ENCODE results near the gene REPS2.
A peak's percentile ranks its signal among the peaks of the same experiment; 100 is the strongest.

The REPS2 gene

DNA sequence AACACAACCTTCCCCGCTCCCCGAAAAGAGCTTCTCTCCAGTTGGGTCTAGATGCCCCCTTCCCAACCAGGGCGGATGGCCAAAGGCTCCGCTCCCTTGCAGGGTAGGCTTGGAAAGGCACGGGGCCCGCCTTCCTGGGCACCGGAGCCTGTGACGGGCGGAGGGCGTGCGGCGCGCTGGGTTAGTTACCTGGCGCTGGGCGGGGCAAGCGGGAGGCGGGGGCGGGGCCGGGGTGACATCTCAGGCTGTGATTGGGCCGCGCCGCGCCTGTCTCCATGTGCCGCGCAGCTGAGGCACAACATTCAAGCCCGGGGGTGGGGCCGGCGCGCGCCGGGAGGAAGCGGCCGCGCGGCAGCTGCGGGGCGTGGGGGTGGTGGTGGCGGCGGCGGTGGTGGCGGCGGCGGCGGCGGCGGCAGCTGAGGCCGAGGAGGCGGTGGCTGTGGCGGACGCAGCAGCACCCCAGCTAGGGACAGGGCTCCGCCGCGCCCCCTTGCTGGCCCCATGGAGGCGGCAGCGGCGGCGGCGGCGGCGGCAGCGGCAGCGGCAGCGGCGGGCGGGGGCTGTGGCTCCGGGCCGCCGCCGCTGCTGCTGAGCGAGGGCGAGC lies at the start of gene REPS2:
REPS2 (plus strand) TSS at position 298 of the 604 bp plus-strand sequence; CDS start at position 502, 204 bp downstream.
- DNase-seq (ENCODE audit: extremely low read depth in 1 of 2, low read depth in 1 of 2) = peak; percentile 38 to 61

DNA sequence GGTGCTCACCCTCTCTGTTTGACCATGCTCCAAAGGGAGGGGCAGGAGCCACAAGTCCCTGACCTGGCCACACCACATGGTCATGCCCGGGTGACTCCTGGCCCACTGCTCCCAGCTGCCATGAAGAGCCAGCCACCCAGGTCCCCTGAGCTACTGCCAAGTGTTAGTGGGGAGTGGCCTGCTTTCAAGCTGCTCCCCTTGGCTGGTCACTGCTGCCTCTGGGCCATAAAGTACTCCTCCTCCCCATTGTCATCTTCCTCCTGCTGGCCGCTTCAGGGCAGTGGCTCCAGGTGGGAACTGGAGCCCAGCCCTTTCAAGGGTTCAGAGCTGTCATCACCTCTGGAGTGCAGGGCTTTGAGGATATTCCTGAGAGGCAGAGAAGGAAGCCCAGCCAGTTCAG lies 49.0 kb upstream of the REPS2 start:
- no peak for DNase-seq (ENCODE audit: extremely low read depth in 1 of 2, low read depth in 1 of 2)

DNA sequence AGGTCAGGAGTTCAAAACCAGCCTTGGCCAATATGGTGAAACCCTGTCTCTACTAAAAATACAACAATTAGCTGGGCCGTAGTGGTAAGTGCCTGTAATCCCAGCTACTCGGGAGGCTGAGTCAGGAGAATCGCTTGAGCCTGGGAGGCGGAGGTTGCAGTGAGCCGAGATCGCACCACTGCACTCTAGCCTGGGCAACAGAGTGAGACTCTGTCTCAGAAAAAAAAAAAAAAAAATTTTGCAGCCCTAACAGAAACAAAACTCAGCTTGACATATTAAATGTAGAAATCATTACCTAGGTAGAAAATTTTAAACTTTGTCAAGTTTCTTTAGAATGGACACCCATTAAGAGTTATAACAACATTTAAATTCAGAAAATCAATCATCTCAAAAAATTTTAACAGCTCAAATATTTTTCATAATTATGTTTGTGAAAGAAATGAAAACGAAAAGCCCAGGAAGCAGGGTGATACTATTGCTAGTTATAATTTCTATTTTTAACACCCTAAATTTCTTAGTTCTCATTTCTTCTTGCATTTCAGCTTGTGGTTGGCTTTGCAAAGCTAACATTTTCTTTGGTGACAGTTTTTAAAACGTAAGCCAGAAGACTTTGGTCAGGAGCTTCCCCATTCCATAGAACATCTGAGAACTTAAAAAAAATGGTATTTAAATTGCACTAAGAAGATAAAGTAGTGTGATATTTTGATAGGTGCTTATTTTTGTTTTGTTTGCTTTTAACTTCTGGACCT lies 43.0 kb upstream of the REPS2 start:
- DNase-seq (ENCODE audit: extremely low read depth in 1 of 2, low read depth in 1 of 2) = no peak

DNA sequence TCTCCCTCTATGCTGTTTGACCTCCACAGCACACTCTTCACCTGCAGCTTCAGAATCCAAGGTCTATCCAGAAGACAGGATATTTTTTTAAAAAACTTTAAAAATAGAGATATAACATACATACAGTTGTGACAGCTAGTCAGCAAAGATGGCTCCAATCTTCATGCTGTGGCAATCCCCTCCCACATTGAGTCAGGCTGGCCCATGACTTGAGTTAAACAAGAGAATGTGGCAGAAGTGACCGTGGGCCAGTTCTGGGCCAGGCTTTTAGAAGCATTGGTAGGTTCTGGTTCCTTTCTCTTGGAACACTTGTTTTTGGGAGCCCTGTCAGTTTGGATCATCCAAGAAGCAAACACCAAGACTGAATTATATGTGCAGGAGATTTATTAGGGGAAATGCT lies 36.1 kb upstream of the REPS2 start:
- DNase-seq (ENCODE audit: extremely low read depth in 1 of 2, low read depth in 1 of 2) = no peak

DNA sequence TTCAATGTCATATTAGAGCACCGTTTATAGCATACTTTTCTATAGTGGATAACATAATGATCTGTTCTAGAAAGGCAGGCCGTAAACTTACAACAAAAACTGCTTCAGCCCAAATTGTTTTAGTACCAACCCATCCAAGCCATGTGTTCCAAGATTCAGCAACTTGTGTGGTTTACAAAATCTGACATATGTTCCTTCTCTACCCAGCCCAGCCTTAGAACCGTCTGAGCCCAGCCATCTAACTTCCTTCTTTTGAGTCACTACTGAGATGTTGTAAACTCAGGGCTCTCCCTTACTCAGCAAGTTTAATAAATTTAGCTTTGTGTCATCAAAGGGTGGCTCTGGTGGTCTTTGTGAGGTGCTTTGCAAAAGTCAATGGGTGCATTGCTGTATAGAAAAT lies 32.4 kb upstream of the REPS2 start:
- no peak for DNase-seq (ENCODE audit: extremely low read depth in 1 of 2, low read depth in 1 of 2)

DNA sequence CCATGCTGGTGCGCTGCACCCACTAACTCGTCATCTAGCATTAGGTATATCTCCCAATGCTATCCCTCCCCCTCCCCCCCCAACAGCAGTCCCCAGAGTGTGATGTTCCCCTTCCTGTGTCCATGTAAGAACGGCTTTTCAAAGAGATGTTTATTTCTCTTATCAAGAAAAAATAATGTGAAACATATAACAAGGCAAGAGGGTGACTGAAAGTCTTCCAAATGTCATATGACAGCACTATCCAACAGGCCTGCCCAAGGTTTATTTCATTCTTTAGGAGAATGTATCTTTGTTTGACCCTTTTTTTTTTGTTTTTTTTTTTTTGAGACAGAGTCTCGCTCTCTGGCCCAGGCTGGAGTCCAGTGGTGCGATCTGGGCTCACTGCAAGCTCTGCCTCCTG lies 29.9 kb upstream of the REPS2 start:
- DNase-seq (ENCODE audit: extremely low read depth in 1 of 2, low read depth in 1 of 2) = no peak

DNA sequence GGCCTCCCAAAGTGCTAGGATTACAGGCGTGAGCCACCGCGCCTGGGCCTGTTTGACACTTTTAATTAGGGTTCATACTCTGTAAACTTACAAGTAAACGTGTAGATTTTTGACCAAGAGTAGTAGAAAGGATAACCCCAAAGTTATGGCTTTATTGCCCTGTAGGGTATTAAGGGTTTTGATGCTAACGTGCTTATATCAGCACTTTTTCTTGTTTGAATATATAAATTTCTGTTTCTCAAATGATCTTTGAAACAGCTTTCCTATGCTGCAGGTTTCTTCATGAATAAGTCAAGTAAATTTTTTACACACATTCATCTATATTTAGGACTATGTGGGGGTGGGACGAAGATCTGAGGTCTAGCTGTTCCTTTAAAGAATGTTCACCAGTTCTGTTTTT lies 29.3 kb upstream of the REPS2 start:
- DNase-seq (ENCODE audit: extremely low read depth in 1 of 2, low read depth in 1 of 2) = no peak

DNA sequence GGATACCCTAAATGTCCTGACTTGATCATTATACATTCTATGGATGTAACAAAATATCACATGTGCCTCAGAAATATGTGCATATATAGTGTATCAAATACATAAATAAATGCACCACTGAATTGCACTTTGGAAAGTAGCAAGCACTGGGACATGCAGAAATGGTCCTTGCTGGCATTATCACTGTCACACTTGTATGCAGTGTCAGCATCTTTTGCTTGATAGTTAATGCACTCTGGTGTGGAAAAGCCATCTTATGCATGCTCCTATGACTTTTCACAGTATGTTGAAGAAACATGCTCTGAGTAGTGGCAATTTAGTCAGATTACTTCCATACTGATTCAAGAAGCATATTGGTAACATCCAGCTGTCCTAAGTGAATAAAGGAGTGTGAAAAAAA lies 27.5 kb upstream of the REPS2 start:
- DNase-seq (ENCODE audit: extremely low read depth in 1 of 2, low read depth in 1 of 2) = no peak

DNA sequence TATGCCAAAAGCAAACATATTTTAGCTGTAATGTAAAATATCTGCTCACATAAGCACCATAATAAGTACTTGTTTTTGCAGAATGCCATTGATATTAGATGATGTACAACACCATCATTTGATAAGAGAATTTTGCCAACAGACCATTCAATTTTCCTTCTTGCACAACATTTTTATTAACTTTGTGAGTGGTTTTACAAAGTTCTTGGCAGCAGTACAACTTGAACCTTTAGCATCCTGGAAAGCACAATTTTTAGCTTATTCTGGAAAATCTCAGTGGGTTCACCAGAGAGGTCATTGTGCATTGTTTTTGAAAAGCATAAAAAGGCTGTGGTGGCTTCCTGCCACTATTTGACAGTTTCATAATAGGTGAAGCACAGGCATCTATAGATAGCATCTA lies 26.4 kb upstream of the REPS2 start:
- no peak for DNase-seq (ENCODE audit: extremely low read depth in 1 of 2, low read depth in 1 of 2)

DNA sequence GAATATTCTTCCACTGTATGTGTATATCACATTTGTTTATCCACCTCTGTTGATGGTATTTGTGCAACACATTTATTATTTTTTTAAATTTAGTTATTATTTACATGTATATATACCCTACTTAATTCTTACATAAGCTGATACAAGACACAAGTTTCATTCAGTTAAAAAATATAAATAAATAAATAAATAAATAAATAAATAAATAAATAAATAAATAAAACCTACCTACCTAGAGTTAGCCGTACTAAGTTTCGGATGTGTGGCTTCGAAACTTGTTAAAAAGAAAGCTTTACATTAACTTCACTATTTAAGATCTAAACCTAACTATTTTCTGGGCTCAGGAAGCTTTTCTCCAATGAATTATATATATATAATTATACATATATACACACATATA lies 23.3 kb upstream of the REPS2 start:
- DNase-seq (ENCODE audit: extremely low read depth in 1 of 2, low read depth in 1 of 2) = no peak

DNA sequence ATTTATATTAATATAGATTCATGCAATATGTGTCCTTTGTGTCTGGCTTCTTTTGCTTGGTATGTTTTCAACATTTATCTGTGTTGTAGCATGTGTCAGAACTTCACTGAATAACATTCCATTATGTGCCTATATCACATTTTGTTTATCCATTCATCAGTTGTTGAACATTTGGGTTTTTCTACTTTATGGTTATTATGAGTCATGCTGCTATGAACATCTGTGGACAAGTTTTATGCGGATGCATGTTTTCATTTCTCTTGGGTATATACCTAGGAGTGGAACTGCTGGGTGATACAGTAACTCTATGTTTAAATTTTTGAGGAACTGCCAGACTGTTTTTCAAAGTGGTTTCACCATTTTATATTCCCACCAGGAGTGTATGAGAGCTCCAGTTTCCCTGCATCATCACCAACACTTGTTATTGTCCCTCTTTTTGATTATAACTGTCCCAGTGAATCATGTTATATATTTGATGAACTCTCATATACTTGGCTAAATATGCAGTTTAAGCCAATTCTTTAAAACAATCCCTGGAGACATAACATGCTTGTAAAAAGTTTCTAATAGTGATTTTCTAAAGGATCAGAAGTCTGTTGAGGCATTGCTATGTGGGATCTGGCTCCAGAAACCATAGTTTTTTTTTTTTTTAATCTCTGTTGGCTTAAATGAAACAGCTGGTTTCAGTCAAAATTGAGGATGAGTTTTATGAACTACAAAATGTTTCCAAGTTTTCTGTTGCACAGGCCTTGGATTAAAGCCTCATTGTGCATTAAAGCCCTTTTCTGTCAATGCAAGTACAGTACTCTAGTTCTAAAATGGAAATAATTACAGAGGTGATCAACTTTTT lies 21.6 kb upstream of the REPS2 start:
- no peak for DNase-seq (ENCODE audit: extremely low read depth in 1 of 2, low read depth in 1 of 2)

DNA sequence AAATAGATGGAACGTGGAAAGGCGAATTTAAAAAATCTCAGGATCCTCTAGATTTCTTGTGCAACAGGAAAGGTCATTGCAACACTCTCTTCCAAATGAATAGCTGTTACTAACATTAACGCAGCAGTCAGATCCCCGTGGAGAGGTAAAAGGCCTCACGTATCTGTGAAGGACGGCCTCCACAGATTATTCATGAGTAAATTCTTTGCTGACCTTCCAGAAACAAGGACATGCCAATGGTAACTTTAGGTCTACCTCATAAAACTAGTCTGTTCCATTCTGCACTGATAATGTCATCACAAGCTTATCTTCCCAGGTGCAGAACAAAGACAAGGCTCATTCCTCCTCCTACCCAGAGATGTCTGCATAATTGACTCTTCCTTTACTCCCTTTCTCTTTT lies 16.1 kb upstream of the REPS2 start:
- no peak for DNase-seq (ENCODE audit: extremely low read depth in 1 of 2, low read depth in 1 of 2)

DNA sequence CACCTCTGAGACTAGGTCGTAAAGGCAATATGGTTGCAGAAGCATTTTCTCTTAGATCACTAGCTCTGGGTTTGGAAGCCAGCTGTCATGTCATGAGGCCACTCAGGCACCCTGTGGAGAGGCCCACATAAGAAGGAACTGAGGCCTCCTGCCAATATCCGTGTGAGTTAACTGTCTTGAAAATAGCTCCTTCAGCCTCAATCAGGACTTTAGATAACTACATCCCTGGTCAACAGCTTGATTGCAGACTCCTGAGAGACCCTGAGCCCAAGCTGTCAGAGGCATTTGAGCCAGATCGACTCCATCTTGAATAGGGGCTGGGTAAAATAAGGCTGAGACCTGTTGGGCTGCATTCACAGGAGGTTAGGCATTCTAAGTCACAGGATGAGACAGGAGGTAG lies 15.1 kb upstream of the REPS2 start:
- DNase-seq (ENCODE audit: extremely low read depth in 1 of 2, low read depth in 1 of 2) = no peak

DNA sequence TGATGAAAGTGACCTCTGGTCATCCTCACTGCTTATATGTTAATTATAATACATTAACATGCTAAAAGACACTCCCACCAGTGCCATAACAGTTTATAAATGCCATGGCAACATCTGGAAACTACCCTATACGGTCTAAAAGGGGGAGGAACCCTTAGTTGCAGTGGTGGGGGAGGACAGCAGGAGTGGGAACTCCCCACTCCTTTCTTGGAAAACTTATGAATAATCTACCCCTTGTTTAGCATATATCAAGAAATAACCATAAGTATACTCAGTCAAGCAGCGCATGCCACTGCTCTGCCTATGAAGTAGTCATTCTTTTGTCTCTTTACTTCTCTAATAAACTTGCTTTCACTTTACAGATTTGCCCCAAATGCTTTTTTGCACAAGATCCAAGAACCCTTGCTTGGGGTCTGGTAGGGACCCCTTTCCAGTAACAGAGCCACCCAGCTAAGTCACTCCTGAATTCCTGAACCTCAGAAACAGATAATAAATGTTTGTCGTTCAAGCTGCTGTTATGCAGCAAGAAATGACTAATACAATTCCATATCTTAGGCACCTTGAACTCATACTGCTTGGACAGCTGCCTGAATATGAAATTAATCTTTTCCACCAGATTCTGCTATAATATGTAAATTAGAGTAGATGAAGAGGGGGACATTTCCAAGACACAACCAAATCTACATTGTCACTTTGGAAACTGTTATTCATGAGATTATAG lies 14.4 kb upstream of the REPS2 start:
- no peak for DNase-seq (ENCODE audit: extremely low read depth in 1 of 2, low read depth in 1 of 2)

DNA sequence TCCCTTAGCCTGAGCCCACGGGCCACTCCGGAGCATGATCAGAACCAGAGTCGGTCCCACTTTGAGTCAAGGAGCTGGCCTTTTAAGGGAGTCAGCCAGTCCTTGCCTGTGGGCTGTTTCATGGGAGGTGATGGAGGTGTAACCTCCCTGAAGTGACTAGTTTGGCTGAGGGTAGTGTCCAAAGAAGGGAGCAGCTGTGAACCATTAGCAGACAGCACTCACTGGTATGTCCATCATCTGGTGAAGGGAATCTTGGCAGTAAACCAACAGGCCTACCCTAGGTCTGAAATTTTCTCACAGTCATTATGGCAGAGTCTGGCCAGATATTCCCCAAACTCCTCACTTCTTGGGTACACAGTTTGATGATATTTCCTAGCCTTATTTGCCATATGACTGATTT lies 12.3 kb upstream of the REPS2 start:
- no peak for DNase-seq (ENCODE audit: extremely low read depth in 1 of 2, low read depth in 1 of 2)

DNA sequence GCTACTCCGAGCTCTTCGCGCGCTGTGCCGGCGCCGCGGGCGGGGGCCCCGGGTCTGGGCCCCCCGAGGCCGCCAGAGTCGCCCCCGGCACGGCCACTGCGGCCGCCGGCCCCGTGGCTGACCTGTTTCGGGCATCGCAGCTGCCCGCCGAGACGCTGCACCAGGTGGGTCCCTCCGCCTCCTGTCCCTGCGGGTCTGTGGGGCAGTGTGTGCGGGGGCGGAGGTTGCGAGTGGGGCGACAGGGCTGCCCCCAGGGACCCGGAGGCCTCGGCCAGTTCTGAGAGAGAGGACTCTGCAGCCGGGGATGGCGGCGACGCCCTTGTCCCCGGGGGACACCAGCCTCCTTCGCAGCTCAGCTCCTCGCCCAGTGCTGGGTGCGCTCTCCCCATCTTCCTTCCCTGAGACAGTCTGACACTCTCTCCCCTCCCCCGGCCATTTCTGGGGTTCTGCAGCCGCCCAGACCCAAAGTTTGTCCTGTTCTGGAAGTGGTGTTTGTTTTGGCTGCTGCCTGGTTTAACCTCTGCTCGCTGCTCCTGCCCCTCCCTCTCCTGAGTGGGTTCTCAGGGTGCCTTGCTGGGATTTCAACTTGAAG lies 609 bp downstream of the REPS2 start:
- no peak for DNase-seq (ENCODE audit: extremely low read depth in 1 of 2, low read depth in 1 of 2)

DNA sequence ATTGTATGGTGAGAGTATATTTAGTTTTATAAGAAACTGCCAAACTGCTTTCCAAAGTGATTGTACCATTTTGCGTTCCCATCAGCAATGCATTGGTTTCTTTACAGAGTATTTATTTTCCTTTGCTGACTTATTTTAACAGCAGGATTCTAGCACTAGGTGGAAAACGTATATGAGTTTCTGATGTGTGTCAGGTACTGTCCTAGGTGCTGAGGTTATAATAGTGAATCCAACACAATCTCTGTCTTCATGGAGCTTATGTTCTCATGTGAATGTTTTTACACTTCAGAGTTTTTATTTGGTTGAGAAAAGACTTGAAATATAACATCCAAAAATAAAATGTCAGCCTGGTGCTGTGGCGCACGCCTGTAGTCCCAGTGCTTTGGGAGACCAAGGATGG lies 4.0 kb downstream of the REPS2 start:
- DNase-seq (ENCODE audit: extremely low read depth in 1 of 2, low read depth in 1 of 2) = no peak

DNA sequence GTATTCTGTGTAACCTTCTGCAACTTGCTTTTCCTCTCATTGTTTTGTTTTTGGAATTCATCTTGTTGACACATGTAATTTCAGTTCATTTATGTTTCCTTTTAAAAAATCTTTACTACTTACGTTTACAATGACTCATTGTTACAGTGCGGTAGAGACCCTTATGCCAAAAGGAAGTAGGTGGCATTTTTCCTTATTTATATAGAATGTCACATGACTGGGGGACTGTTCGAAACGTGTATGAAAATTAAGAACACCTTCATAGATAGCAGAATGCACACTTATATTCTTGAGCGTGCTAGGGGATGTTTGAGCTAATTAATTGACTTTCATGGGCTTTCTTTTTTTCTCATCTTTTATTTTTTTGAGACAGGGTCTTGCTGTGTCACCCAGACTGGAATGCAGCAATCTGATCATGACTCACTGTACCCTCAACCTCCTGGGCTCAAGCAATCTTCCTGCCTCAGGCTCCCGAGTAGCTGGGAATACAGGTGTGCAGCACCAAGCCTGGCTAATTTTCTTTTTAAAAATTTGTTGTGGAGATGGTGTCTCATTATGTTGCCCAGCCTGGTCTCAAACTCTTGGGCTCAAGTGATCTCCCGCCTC lies 7.3 kb downstream of the REPS2 start:
- no peak for DNase-seq (ENCODE audit: extremely low read depth in 1 of 2, low read depth in 1 of 2)

DNA sequence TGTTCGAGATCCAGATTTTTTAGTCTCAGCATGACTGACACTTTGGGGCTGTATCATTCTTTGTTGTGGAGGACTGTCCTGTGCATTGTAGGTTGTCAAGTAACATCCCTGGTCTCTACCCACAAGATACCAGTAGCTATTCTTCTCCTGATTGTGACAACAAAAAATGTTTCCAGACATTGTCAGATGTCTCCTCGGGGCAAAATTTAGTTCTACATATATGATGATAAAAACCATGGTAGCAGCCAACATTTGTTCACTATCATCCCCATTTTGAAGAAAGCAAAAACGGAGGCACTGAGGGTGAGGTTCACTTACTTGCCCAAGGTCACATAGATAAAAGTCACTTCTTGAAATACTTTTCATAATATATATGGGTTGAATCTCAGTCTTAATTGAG lies 11.3 kb downstream of the REPS2 start:
- no peak for DNase-seq (ENCODE audit: extremely low read depth in 1 of 2, low read depth in 1 of 2)

DNA sequence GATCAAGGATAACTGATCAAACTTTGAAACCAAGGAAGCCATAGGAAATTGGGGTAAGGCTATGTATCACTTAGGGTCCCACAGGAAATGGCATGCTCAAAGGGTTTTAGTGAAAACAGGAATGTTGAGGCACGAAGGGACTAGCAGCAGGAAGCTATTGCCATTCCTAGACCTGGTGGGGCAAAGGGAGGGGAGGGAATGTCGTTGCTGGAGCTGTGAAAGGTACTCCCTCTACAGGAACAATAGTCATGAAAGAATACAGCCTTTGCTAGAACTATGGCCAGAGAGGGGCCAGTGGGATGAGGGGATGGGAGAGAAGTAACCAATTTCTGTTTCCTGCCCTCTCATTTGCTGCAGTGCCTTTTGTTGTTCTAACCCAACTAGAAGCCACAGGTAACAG lies 11.9 kb downstream of the REPS2 start:
- no peak for DNase-seq (ENCODE audit: extremely low read depth in 1 of 2, low read depth in 1 of 2)

All from activated CD8-positive, alpha-beta memory T cell treated with anti-CD3 and anti-CD28 coated beads for 1 hour (primary cell).